GM10847 (cell line): ENCODE results near the gene PXK.

Experiments used
- POLR2A ChIP-seq: IDR thresholded peaks from 2 replicates; pipeline ENCODE4 v1.6.1; 2011; ENCODE audit not compliant: insufficient read length; ENCODE audit errors: extremely low read depth

Gene PXK

DNA sequence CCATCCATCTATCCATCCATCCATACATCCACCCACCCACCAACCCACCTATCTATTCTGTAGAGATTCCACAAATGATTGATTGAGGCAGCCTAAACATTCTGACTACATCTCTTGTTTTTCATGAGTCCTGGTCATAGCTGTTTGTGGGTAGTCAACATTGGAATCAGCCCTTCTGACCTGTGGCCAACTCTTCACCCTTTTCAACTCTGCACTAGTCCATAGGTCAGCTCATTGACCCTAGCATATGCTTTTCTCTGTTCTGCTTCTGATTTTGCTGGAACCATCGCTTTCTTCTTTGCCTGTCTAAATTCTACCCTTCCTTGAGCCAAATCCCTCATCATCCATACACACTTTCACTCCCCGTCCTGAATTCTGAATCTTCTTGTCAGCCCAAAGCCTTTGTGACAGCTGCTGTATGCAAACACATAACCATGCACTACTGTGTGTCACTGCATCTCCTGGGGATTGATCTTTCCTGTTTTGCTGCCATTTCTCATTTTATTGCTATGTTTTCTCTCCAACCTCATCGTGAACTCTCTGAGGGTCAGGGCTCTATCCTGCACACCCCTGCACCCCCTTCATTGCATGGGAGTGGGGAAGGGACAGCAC, 142.4 kb downstream of the PXK start:
- no peak for TF ChIP-seq POLR2A
